HG03095 (cell line): ENCODE measurements around the gene FOXL3.
"Not testable (repeated sequence)": the region's sequence is repeated elsewhere in the genome, so short reads cannot be mapped to it uniquely, and the experiment has no call there.

ENCODE experiments used
- ATAC-seq: cut with Tn5 transposase; IDR thresholded peaks from one replicate; pipeline ENCODE4 v1.9.1; 2021; ENCODE audit warnings: moderate library complexity; ENCODE audit not compliant: unreplicated experiment

FOXL3 gene

DNA sequence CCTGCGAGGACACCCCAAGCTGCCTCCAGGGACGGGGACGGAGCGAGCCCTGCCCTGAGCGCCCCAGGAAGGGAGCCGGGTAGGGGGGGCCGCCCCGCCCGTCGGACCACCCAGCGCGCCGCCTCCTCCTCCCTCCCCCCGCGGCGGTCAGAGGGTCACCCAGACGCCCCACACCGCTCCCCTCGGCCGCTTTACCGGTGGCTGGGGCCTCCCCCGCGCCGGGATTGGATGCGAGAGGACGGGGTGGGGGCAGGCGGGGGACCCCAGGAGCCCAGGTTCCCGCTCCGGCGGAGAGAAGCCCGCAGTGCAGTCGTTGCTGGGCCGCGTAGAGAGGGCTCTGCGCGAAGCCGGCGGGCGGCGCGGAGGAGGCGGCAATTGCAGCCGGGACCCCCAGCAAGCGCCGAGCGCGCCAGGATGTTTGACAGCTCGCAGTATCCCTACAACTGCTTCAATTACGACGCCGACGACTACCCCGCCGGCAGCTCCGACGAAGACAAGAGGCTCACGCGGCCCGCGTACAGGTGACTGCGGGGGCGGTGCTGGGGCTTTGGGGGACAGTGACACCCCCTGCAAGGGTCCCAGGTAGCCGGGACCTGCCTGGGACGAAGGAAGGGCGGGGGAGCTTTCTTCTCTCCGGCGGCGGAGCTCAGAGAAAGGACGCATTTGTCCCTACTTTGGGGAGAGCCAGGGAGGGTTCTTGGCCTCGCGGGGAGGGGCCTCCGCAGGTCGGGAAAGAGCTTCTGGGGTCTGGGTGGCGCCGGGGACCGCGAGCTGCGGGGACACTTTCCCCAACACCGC, at the start of gene FOXL3:
Gene FOXL3, plus strand, starts transcription at position 415 of the 798 bp plus-strand sequence. Its CDS starts 0 bp downstream, at position 415.
- ATAC-seq: no peak

DNA sequence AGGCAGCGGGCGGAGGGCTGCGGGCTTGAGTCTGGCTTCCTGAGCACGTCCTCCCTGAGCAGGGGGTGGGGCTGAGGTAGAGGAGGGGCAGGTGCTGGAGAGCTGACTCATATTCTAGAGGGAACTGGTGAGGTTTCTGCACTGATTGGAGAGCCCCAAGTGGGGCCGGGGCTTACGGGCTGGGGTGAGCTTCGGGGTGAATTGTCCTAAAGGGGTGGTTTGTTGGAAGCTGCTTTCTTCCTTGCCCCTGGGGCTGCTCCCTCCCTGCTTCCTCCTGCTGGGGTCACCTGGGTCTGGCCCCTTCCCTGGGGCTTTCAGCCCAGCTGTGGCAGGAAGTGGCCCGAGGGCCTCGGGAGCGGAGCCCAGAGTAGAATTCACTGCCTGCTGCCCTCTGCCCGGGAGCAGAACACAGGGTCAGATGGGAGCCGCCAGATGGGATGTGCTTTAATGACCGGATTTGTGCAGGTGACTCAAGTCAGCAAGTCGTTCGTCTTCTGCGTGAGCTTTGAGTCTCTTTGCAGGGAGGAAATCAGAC, 49.0 kb upstream of the FOXL3 start:
- ATAC-seq: no peak

GRCh38 chr7:241513-241912, 48.5 kb upstream of the FOXL3 start:
- no peak for ATAC-seq

DNA sequence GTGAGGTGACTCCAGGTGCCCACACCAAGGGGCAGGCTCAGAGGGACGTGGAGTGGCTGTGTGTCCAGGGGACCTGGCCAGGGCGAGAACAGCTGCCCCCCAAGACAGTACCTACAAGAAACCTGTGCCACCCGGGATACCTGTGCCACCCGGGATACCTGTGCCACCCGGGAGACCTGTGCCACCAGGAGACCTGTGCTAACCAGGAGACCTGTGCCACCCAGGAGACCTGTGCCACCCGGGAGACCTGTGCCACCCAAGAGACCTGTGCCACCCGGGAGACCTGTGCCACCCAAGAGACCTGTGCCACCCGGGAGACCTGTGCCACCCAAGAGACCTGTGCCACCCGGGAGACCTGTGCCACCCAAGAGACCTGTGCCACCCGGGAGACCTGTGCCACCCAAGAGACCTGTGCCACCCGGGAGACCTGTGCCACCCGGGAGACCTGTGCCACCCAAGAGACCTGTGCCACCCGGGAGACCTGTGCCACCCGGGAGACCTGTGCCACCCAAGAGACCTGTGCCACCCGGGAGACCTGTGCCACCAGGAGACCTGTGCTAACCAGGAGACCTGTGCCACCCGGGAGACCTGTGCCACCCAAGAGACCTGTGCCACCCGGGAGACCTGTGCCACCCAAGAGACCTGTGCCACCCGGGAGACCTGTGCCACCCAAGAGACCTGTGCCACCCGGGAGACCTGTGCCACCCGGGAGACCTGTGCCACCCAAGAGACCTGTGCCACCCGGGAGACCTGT, 47.0 kb upstream of the FOXL3 start:
- ATAC-seq: not testable (repeated sequence)

DNA sequence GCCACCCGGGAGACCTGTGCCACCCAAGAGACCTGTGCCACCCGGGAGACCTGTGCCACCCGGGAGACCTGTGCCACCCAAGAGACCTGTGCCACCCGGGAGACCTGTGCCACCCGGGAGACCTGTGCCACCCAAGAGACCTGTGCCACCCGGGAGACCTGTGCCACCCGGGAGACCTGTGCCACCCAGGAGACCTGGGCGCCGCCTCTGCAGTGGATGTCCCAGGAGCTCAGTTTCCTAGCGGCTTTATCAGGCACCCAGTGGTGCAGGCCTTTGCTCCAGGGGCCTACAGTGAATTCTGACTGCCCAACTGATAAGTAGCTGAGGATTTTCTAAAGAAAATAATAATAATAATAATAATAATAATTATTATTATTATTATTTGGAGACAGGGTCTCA, 46.4 kb upstream of the FOXL3 start:
- ATAC-seq: not testable (repeated sequence)

DNA sequence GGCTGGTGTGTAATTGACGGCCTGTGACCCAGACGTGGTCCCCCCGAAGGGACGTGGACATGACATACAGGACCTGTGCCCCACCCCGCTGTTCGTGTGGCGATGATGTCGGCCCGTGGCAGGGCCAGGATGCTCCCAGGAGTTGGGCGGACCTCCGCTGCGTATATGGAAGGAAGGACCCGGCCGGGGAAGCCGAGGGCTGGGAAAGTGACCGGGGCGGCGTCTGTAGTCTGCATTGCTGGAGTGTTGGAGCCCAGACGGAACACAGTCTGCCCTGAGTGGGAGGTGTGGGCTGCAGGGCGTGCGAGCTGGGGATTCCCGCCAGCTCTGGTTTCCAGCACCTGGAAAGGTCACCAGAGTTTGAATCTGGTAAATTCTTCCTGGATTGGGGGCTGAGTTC, 45.0 kb upstream of the FOXL3 start:
- no peak for ATAC-seq

DNA sequence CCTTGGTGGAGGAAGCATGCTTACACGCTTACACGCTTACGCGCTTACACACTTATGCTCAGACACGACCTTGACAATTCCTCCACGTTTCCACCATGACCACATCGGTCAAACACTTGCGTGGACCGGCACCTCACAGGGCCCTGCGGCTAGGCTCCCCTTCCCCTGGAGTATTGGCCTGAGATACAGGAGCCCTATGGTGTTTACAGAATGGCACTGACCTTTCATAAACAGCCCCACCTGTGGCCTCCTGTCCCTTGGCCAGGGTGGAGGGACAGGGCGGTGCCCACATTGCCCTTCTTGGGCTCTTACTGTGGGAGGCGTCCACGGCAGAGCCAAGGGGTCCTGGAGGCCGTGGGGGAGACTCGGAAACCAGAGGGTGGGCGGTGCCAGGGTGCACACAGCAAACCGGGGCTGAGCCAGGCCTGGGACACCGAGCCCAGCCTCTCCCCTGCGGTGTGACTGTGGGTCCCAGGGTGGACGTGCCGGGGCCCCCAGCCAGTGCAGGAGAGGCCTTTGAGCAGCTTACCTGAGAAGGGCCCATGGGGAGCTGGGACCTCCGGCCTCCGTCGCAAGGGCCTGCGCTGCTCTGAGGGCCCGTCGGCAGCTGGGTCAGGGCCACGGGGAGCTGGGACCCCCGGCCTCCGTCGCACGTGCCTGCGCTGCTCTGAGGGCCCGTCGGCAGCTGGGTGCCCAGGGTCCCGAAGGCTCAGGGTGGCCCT, 44.2 kb upstream of the FOXL3 start:
- ATAC-seq: no peak

GRCh38 chr7:246451-246850, 43.5 kb upstream of the FOXL3 start:
- no peak for ATAC-seq

DNA sequence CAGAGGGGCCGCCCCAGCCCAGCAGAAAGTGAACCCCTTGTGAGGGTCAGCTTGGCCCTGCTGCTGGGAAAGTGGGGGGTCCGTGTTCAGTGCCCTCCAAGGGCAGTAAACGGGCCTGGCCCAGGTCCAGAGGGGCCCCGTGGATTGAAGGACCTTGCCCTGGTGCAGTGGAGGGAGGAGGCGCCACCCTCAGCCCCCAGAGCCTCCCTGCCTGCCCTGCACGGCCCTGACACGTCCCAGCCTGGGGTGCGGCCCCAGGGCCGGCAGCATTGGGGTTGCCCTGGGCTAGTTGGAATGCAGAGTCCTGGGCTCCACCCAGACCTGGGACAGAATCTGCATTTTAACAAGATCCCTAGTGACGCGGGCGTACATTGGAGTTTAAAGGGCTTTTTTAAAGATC, 42.8 kb upstream of the FOXL3 start:
- ATAC-seq: no peak

- no peak for ATAC-seq
Observed at GRCh38 chr7:247636-248035, 42.3 kb upstream of the FOXL3 start.

GRCh38 chr7:248732-249435, 41.1 kb upstream of the FOXL3 start:
- no peak for ATAC-seq

GRCh38 chr7:249989-250388, 40.0 kb upstream of the FOXL3 start:
- no peak for ATAC-seq

DNA sequence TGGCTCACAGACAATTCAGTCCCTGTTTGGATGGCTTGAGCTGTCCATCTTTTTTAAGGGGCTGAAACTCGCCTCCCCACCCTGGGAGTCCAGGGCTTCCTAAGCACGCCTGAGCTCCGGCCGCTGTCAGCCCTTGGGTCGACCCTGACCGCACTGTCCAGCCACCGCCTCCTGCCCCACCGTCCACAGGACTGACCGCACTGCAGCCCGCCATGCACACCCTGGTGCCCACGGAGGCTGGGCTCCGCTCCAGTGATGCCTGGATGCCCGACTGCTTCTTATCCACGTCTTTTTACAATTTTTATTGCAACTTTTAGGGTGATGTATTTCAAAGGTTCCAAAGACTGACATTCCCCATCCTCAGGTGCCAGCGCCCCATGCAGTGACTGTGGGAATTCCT, 39.4 kb upstream of the FOXL3 start:
- no peak for ATAC-seq

DNA sequence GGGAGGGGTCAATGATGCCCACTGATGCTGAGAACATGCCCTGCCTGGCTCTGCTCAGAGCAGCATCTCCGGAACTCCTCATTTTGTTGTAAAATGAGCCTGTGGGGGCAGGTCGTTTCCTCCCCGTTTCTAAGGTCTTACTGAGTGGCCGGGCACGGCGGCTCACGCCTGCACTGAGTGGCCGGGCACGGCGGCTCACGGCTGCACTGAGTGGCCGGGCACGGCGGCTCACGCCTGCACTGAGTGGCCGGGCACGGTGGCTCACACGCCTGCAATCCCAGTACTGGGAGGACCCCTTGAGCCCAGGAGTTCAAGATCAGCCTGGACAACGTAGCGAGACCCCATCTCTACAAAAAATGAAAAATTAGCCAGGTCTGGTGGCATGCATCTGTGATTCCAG, 39.0 kb upstream of the FOXL3 start:
- no peak for ATAC-seq

DNA sequence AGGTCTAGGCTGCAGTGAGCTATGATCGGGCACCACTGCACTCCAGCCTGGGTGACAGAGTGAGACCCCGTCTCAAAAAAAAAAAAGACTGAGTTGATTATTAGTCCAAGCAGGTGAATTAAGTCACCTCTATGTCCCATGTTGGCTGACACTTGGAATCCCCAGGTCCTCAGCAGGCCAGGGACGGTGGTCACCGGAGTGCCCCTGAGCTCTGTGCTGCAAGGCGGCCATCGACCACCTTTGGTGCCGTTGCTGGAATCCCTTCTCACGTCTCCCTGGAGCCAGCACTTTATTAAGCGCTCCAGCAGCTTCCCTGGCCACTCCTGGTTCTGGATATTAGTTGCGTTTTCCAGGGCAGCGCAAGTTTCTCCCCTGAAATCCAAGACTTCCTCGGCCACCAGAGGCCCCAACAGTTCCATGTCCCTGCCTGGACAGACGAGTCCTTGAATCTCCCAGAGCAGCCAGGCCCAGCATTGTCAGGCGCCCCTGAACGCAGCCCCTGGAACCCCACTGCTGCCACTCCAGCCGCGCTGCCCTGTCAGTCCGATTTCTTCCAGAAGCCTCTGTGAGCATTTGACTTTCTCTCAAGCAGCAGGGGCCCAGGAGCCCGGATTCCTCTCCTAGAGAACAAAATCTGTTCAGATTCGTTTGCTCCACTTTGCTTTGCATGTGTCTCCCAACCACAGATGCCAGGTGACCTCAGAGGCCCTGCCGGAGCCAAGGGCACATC, 38.4 kb upstream of the FOXL3 start:
- no peak for ATAC-seq

GRCh38 chr7:252216-252965, 37.6 kb upstream of the FOXL3 start:
- ATAC-seq: no peak

DNA sequence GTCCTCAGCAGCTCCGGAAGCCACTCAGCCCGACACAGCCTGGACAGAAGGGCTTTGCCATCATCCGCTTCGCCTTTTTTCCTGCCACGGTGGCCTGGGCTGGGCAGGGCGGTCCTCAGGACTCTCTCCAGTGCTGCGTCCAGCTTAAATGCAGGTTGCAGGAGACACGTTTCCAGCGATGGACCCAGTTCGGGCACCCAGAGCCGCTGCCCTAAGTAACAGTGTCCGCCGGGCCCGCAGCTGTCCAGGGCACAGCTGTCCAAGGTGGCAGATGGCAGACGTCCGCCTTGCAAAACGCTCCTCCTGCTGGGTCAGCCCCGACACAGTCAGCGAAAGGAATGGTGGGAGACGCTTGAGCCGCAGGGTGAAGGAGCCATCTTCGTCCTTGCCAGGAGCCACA, 37.0 kb upstream of the FOXL3 start:
- no peak for ATAC-seq

DNA sequence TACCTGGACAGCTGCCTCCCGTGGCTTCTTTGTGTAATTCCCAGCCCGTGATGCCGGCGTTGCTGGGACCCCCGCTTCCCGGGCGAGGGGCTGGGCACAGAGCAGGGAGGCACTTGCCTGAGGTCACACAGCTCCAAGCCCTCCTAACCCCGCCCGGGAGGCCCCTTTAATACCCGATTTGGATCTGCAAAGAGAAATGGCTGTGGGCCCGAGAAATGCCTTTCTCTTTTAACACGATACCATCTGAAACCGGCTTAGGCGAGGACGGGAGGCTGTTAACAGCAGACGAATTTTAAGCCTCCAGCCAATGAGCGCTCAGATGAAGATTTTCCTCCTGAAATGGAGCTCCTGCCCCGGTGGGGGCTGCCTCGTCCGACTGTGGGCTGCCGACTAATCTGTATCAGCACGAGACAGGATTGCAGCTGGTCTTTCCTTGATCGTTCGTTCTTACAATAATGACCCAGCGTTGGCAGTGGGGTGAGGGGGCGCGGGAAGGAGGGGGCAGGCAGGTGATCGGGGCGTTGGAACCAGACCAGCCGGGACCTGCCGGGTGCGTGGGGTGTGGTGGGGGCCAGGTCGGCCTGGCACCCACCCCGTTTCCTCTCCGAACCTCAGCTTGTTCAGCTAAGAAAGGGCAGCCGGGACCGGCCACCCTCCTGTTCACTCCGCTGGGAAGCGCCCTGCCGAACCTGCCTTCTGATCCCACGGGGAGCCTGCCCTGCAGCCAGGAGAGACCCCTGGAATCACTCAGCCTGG, 36.2 kb upstream of the FOXL3 start:
- no peak for ATAC-seq
